Ramos (cell line): Measurements from ENCODE around the gene TRIM42.

Experiments used
- in situ Hi-C: fragments of 300-500 bp; cut with MboI; formaldehyde crosslinking; loops from one replicate; pipeline ENCODE4 v1.14.3; 2022; ENCODE audit warnings: low sequenced_read_pairs; ENCODE audit not compliant: unreplicated experiment

TRIM42 gene

GRCh38 chr3:140677764-140678163, at the start of gene TRIM42:
Gene TRIM42, plus strand, starts transcription at chr3:140678064. Its CDS starts 166 bp downstream, at chr3:140678230.
- in situ Hi-C loops = no loop called here

GRCh38 chr3:140628606-140629005, 49.3 kb upstream of the TRIM42 start:
- in situ Hi-C loops = no loop called here

- in situ Hi-C loops = no loop called here
These were observed 48.3 kb upstream of the TRIM42 start for GRCh38 chr3:140629357-140630137.

- in situ Hi-C loops = no loop called here
These were observed 47.5 kb upstream of the TRIM42 start for GRCh38 chr3:140630366-140630765.

GRCh38 chr3:140630866-140631265, 47.0 kb upstream of the TRIM42 start:
- in situ Hi-C loops = no loop called here

- in situ Hi-C loops = no loop called here
These were observed 42.6 kb upstream of the TRIM42 start for GRCh38 chr3:140635276-140635675.

GRCh38 chr3:140636406-140637138, 41.3 kb upstream of the TRIM42 start:
- in situ Hi-C loops = no loop called here

- in situ Hi-C loops = no loop called here
These were observed 26.6 kb upstream of the TRIM42 start for GRCh38 chr3:140651287-140651686.

GRCh38 chr3:140655678-140656077, 22.2 kb upstream of the TRIM42 start:
- in situ Hi-C loops = no loop called here

GRCh38 chr3:140664111-140664510, 13.8 kb upstream of the TRIM42 start:
- in situ Hi-C loops = no loop called here

GRCh38 chr3:140682586-140682985, 4.7 kb downstream of the TRIM42 start:
- in situ Hi-C loops = no loop called here

GRCh38 chr3:140686128-140686527, 8.3 kb downstream of the TRIM42 start:
- in situ Hi-C loops = no loop called here

- in situ Hi-C loops = no loop called here
These were observed 9.1 kb downstream of the TRIM42 start for GRCh38 chr3:140686948-140687347.

GRCh38 chr3:140695361-140696061, 17.6 kb downstream of the TRIM42 start:
- in situ Hi-C loops = no loop called here

- in situ Hi-C loops = no loop called here
These were observed 21.8 kb downstream of the TRIM42 start for GRCh38 chr3:140699516-140700231.

GRCh38 chr3:140702281-140702680, 24.4 kb downstream of the TRIM42 start:
- in situ Hi-C loops = no loop called here

- in situ Hi-C loops = no loop called here
These were observed 25.6 kb downstream of the TRIM42 start for GRCh38 chr3:140703496-140703895.

GRCh38 chr3:140704733-140705132, 26.9 kb downstream of the TRIM42 start:
- in situ Hi-C loops = no loop called here

- in situ Hi-C loops = no loop called here
These were observed 28.1 kb downstream of the TRIM42 start for GRCh38 chr3:140705954-140706353.

- in situ Hi-C loops = no loop called here
These were observed 28.5 kb downstream of the TRIM42 start for GRCh38 chr3:140706360-140706759.
